Neural cell (in vitro differentiated cells): ENCODE results near the gene NACC2.

Experiments
- CTCF ChIP-seq: fragments of 450-650 bp; IDR thresholded peaks from 2 replicates; pipeline ENCODE4 v1.5.1; 2014; ENCODE audit warnings: antibody characterized with exemption, mild to moderate bottlenecking, moderate library complexity; ENCODE audit not compliant: poor library complexity, severe bottlenecking
- EZH2 ChIP-seq: fragments of 200-600, 300-800 bp; shearing (Covaris generic), sonication (generic); IDR thresholded peaks from 2 replicates; pipeline ENCODE4 v1.6.1; 2014; ENCODE audit warnings: antibody characterized with exemption, low read length, borderline replicate concordance, mild to moderate bottlenecking; ENCODE audit not compliant: insufficient read depth, poor library complexity, severe bottlenecking
- MXI1 ChIP-seq: fragments of 450-650 bp; conservative IDR thresholded peaks from 2 replicates; pipeline ENCODE4 v1.6.1; 2014; ENCODE audit warnings: antibody characterized with exemption, mild to moderate bottlenecking; ENCODE audit not compliant: poor library complexity, severe bottlenecking
- POLR2AphosphoS5 ChIP-seq: IDR thresholded peaks from 2 replicates; pipeline ENCODE4 v1.6.1; 2012
- REST ChIP-seq: IDR thresholded peaks from 2 replicates; pipeline ENCODE4 v1.6.1; 2012; ENCODE audit warnings: borderline replicate concordance

GRCh38 chr9:136077491-136077890 lies 17.6 kb downstream of the NACC2 start:
- TF ChIP-seq CTCF (no peak), POLR2AphosphoS5 (no peak), EZH2 (no peak), REST (no peak), MXI1 (no peak)
